WTC11 (cell line): ENCODE data around the gene MAN1A2. TPM values are rescaled to one million over a fixed set of nuclear protein-coding genes. Genes with fewer than 3 reads are reported as not detected.

Experiments used
- ATAC-seq: fragments of 200-7000 bp; cut with Tn5 transposase; 2 replicates; pipeline ENCODE4 v1.10.0; 2021; ENCODE audit warnings: mild to moderate bottlenecking, moderate library complexity
- CTCF ChIA-PET: fragments of 300-600 bp; sonication (Branson Sonifier 250); formaldehyde crosslinking; loops from one replicate; lab custom pipeline; 2021; ENCODE audit warnings: antibody characterized with exemption; lab: Charles Lee
- POLR2A ChIA-PET: fragments of 350-600 bp; sonication (Branson Sonifier 250); formaldehyde crosslinking; loops from one replicate; lab custom pipeline; 2021; ENCODE audit warnings: antibody characterized with exemption; lab: Charles Lee
- DNase-seq: peaks from one replicate; pipeline ENCODE4 v3.0.0; 2021; ENCODE audit warnings: low spot score
- H3K27ac Mint-ChIP-seq: 2 replicates; pipeline ENCODE4 v1.8.0; 2021; ENCODE audit warnings: mixed read lengths
- H3K27me3 Mint-ChIP-seq: 2 replicates; pipeline ENCODE4 v1.8.0; 2021; ENCODE audit warnings: low read depth, mild to moderate bottlenecking, moderate library complexity, mixed read lengths
- H3K36me3 Mint-ChIP-seq: 2 replicates; pipeline ENCODE4 v1.8.0; 2021; ENCODE audit warnings: mixed read lengths
- H3K4me1 Mint-ChIP-seq: 2 replicates; pipeline ENCODE4 v1.8.0; 2022; ENCODE audit warnings: mixed read lengths
- H3K4me3 Mint-ChIP-seq: 2 replicates; pipeline ENCODE4 v1.8.0; 2021; ENCODE audit warnings: mild to moderate bottlenecking, moderate library complexity, mixed read lengths
- H3K9me3 Mint-ChIP-seq: 2 replicates; pipeline ENCODE4 v1.8.0; 2021; ENCODE audit warnings: mixed read lengths
- ATF1 ChIP-seq: sonication (generic); formaldehyde crosslinking; IDR thresholded peaks from 2 replicates; pipeline ENCODE4 v1.8.1; 2023; ENCODE audit warnings: mild to moderate bottlenecking, moderate library complexity, missing genetic modification reagents
- E2F1 ChIP-seq: sonication (generic); formaldehyde crosslinking; IDR thresholded peaks from 2 replicates; pipeline ENCODE4 v1.8.0; 2022; ENCODE audit warnings: mild to moderate bottlenecking, missing genetic modification reagents
- ETV6 ChIP-seq: sonication (generic); formaldehyde crosslinking; IDR thresholded peaks from 2 replicates; pipeline ENCODE4 v1.8.1; 2022; ENCODE audit warnings: mild to moderate bottlenecking, missing genetic modification reagents
- IRF2 ChIP-seq: sonication (generic); formaldehyde crosslinking; IDR thresholded peaks from 2 replicates; pipeline ENCODE4 v1.8.0; 2022; ENCODE audit warnings: low read depth, missing genetic modification reagents, borderline replicate concordance
- ZBTB21 ChIP-seq: sonication (generic); formaldehyde crosslinking; IDR thresholded peaks from 2 replicates; pipeline ENCODE4 v1.8.1; 2023; ENCODE audit warnings: mild to moderate bottlenecking, missing genetic modification reagents, borderline replicate concordance
- ZNF219 ChIP-seq: sonication (generic); formaldehyde crosslinking; IDR thresholded peaks from 2 replicates; pipeline ENCODE4 v1.8.0; 2023; ENCODE audit warnings: missing genetic modification reagents, mild to moderate bottlenecking, borderline replicate concordance
- ZNF232 ChIP-seq: sonication (generic); formaldehyde crosslinking; IDR thresholded peaks from 2 replicates; pipeline ENCODE4 v1.8.0; 2022; ENCODE audit warnings: mild to moderate bottlenecking, missing genetic modification reagents
- ZNF317 ChIP-seq: sonication (generic); formaldehyde crosslinking; IDR thresholded peaks from 2 replicates; pipeline ENCODE4 v1.8.1; 2023; ENCODE audit warnings: low read depth, mild to moderate bottlenecking, moderate library complexity, missing genetic modification reagents, borderline replicate concordance
- ZNF532 ChIP-seq: fragments of 250-450 bp; sonication (Bioruptor Pico); IDR thresholded peaks from 2 replicates; pipeline ENCODE4 v1.9.0; 2021; ENCODE audit warnings: mild to moderate bottlenecking, borderline replicate concordance
- total RNA-seq: library from RNA; stranded (reverse); gene quantifications from 3 replicates; pipeline ENCODE4 v1.2.3, GENCODE V29; 2021
- TF ChIP-seq, protein P1 (sequence below): fragments of 250-450 bp; sonication (Bioruptor Pico); IDR thresholded peaks from 2 replicates; pipeline ENCODE4 v1.9.0; 2021; ENCODE audit warnings: moderate library complexity, mild to moderate bottlenecking, inconsistent platforms, borderline replicate concordance
- TF ChIP-seq, protein P2 (sequence below): sonication (generic); formaldehyde crosslinking; IDR thresholded peaks from 2 replicates; pipeline ENCODE4 v1.8.1; 2023; ENCODE audit warnings: mild to moderate bottlenecking, moderate library complexity, missing genetic modification reagents

Gene MAN1A2
- total RNA-seq, 1 experiment from 2014 or later, result 16.0 TPM

- Mint-ChIP-seq H3K4me1 (peaks cover 7% of the 10 kb centered on the region), H3K36me3 (no peaks in the 10 kb centered on the region), H3K27me3 (no peaks in the 10 kb centered on the region; the same call in 1 of the 2 replicates), H3K27ac (no peak overlapping the region), H3K9me3 (no peaks in the 10 kb centered on the region), H3K4me3 (no peak overlapping the region)
- POLR2A ChIA-PET, result interaction anchor here (0.7 kb wide), 1 partner anchor 42 kb away, joined by 3 read pairs; no protein-coding TSS in a partner anchor
- CTCF ChIA-PET, result interaction anchor here (1.0 to 1.3 kb wide), 2 partner anchors 9 to 42 kb away, joined by 3 to 5 read pairs; no protein-coding TSS in a partner anchor
- TF ChIP-seq E2F1 (CRISPR knock-in tag), result no peak
- TF ChIP-seq ATF1, result no peak
- TF ChIP-seq ZNF317 (CRISPR knock-in tag), result no peak
- TF ChIP-seq ETV6 (CRISPR knock-in tag), result no peak
- no peak for TF ChIP-seq ZNF532
- TF ChIP-seq, protein P1, sequence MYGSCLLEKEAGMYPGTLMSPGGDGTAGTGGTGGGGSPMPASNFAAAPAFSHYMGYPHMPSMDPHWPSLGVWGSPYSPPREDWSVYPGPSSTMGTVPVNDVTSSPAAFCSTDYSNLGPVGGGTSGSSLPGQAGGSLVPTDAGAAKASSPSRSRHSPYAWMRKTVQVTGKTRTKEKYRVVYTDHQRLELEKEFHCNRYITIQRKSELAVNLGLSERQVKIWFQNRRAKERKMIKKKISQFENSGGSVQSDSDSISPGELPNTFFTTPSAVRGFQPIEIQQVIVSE, result no peak
- TF ChIP-seq, protein P2, sequence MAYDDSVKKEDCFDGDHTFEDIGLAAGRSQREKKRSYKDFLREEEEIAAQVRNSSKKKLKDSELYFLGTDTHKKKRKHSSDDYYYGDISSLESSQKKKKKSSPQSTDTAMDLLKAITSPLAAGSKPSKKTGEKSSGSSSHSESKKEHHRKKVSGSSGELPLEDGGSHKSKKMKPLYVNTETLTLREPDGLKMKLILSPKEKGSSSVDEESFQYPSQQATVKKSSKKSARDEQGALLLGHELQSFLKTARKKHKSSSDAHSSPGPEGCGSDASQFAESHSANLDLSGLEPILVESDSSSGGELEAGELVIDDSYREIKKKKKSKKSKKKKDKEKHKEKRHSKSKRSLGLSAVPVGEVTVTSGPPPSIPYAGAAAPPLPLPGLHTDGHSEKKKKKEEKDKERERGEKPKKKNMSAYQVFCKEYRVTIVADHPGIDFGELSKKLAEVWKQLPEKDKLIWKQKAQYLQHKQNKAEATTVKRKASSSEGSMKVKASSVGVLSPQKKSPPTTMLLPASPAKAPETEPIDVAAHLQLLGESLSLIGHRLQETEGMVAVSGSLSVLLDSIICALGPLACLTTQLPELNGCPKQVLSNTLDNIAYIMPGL (CRISPR knock-in tag), result no peak
- TF ChIP-seq ZNF232, result no peak
- ATAC-seq, result no peak
- no peak for DNase-seq
Observed at GRCh38 chr1:117577191-117577885, 210.1 kb downstream of the MAN1A2 start.

GRCh38 chr1:117578466-117578865 lies 211.2 kb downstream of the MAN1A2 start:
- TF ChIP-seq ZBTB21 (CRISPR knock-in tag) (no peak), ZNF219 (CRISPR knock-in tag) (no peak), IRF2 (CRISPR knock-in tag) (no peak)
- no peak overlapping the region for H3K27ac Mint-ChIP-seq

More at GRCh38 chr1:117578466-117578865, 211.2 kb downstream of the MAN1A2 start:
- ChIA-PET CTCF (interaction anchor here (1.0 kb wide), 1 partner anchor 43 kb away, joined by 5 read pairs; no protein-coding TSS in a partner anchor), POLR2A (no interaction called here)
- Mint-ChIP-seq H3K36me3 (no peaks in the 10 kb centered on the region), H3K4me1 (peaks cover 7% of the 10 kb centered on the region), H3K9me3 (peaks cover 2% of the 10 kb centered on the region), H3K27me3 (no peaks in the 10 kb centered on the region; the same call in 1 of the 2 replicates), H3K4me3 (no peak overlapping the region)
- ATAC-seq, result no peak
- no peak for DNase-seq

Other genes with a start within 250 kb of the MAN1A2 start
- 11.8 to 17.7 TPM (median 15.7 TPM) in 3 replicates for gene TRIM45, start 245.7 kb upstream of the MAN1A2 start, total RNA-seq
- 0.09 to 0.14 TPM in 2 of 3 replicates, not detected in the other for gene VTCN1, start 156.5 kb upstream of the MAN1A2 start, total RNA-seq
- 1.1 to 1.4 TPM (median 1.1 TPM) in 3 replicates for gene TENT5C, start 238.6 kb downstream of the MAN1A2 start, total RNA-seq